ENCODE measurements around the gene ESRRB.
A peak's percentile ranks its signal among the peaks of the same experiment; 100 is the strongest.

The ESRRB gene

DNA sequence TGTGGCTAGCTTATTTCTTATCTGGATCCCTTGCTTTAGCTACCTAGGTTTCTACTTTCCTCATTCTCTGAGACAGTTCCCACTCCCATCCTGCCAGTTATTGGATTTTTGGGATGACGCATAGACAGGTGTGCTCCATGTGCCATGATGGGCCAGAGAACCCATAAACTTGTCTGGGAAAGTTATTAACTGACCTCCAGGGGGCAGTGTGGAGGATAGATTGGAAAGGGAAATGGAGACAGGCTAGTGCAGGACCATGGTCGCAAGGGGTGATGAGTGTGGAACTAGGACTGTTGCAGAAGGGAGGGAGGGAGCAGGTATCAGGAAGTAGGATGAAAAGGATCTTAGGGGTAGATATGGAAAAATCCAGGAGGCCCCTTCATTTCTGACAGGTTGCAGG lies 80.3 kb downstream of the ESRRB start:
- peak; percentile 42 for DNase-seq

GRCh38 chr14:76456891-76457586 lies 81.1 kb downstream of the ESRRB start:
- no peak for DNase-seq

DNA sequence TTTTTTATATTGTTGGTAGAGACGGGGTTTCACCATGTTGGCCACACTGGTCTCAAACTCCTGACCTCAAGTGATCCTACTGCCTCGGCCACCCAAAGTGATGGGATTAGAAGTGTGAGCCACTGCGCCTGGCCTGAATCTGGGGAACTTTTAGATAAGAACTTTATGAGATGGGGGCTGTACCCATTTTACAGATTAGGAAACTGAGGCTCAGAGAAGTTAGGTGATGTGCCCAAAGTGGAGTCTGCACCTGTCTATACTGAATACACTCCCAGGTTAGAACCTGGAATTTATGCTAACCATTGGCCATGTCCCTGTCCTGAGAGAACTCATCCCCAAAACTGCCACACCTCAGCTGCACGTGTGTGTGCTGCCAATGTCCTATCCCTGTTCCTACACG lies 81.9 kb downstream of the ESRRB start:
- no peak for DNase-seq

- DNase-seq, result no peak
Measured at GRCh38 chr14:76461886-76462285, 85.9 kb downstream of the ESRRB start.

DNA sequence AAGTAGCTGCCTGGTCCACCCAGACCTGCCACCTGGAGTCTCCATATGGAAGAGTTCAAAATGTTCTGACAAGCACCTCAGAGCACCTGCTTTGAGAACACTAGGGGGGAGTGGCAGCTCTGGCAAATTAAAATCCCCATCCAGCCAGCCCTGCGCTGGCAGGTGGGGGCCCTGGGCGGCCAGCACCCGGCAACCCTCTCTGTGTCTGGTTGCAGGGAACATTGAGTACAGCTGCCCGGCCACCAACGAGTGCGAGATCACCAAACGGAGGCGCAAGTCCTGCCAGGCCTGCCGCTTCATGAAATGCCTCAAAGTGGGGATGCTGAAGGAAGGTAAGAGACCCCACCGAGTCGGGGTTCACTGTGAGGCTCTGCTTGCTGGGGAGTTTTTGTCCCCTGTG lies 86.4 kb downstream of the ESRRB start:
- DNase-seq, result no peak

DNA sequence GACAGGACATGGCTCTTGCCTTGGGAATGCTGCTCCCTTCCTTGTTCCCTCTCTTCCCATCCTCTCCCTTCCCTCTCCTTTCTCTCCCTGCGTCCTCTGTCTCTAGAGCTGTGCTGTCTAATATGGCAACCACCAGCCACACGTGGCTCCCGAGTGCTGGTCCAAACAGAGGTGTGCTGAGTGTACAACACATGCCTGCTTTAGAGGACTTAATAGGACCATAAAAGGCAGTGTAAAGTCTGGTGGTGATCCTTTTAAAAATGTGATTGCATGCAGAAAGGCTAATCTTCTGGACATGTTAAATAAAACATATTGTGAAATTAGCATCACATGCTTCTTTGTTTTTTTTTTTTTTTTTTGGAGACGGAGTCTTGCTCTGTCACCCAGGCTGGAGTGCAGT lies 87.2 kb downstream of the ESRRB start:
- DNase-seq, result no peak

GRCh38 chr14:76464856-76465255 lies 88.9 kb downstream of the ESRRB start:
- DNase-seq, result no peak

DNA sequence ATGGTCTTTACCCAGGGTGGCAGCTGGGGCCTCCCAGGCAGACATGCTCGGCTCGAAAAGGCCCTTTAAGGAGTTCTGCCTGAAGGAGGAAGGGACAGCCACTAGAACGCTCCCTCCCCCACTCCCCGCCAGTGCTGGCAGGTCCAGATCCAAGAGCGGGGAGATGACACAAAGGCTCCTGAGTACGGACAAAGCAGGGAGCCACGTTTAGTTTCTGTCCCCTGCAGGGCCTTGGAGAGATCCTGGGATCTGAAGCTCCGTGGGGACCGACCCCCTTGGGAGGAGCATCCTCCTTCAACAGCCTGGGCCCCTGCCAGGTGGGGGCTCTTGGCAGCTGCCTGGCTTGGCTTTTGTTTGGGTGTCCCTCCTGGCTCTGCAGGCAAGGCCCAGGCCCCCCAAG lies 89.7 kb downstream of the ESRRB start:
- no peak for DNase-seq

DNA sequence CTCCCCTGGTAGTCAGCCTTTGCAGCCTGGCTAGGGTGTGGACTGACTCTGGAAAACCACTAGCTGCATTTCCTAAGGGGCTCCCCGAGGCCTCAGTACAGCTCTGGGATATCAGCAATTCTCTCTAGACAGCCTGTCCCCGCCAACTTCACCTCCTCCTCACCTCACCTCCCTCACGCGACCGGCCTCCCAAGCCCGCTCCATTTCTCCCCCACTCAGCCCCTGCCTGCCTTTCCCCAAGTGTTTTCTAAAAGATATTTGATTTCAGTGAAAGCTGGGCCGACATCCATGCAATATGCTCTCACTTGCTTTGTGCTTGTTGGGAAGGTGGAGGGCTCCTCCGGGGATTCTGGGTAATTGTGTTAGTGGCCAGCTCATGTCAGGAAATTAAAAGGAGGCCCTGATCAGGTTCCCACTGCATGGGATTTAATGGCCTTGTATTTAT lies 91.8 kb downstream of the ESRRB start:
- no peak for DNase-seq

- DNase-seq, result no peak
Measured at GRCh38 chr14:76472199-76472723, 96.3 kb downstream of the ESRRB start.

DNA sequence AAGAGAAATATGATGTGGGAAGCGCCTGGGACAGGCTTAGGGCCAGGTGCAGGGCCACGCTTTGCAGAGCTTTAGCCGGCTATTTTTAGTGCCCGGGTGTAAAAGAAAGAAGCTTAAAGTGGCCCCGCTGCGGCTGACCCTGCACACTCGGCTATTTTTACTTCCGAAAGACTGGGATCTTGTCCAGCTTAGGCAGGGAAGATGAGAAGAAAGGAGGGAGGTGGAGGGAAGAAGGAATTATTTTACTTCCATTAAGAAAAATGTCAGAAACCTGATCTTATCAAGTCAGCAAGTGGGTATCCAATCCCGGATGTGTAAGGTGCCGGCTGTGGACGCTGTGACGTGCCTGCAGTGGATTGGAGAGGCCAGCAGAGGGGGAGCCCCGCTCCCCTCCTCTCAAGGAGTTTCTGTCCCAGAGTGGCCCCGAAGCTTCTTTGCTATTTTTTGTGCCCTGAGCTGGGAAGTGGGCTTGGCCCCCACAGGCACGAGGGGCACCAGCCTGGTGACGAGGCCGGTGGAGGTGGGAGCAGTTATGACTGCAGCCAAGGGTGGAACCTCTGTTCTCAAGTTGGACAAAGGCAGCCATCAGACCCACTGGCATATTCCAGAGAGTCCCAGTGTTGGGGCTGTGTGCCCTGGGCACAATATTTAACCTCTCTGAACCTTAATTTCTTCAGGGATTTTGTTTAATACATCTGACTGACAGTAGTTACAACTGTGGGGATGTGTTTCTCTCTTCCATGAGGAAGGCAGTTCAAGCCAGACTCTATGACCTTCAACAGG lies 97.7 kb downstream of the ESRRB start:
- peak; percentile 12 for DNase-seq

DNA sequence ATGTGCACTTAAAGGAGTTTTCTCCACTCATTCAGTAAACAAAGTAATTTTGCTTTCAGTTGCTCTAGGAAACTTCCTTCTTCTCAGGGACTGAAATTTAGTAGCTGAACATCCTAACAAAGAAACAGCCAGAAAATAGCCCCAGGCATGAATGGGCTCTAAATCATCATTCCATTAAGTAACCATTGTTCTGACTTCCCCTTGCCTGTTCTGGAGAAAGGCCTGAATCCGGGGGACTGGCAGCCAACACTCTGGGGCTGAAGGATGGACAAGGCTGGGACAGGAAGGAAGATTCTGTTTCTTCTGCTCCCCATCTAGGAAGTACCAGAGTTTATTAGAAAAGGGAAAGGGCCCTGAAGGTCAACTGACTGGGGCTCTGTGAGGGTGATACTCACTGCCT lies 104.5 kb downstream of the ESRRB start:
- no peak for DNase-seq

- no peak for DNase-seq
Measured at GRCh38 chr14:76484355-76484754, 108.4 kb downstream of the ESRRB start.

- DNase-seq, result no peak
Measured at GRCh38 chr14:76486251-76486743, 110.4 kb downstream of the ESRRB start.

GRCh38 chr14:76488551-76488950 lies 112.6 kb downstream of the ESRRB start:
- DNase-seq, result no peak

DNA sequence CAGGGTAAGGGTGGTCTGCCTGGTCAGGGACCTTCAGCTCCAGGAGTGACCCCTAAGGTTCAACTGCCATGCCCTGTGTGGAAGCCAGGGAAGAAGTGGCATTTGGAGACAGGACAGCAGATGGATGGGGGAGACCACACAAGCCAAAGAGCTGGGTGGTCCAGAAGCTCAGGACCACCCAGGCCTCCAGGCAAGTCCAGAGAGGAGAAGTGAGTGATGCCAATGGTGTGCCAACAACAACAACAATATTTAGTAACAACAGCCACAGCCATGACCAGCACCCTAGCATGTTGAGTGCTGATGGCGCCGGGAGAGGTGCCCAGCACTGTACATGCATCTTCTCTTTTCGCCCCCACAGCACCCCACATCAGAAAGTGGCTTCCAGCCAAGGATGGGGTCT lies 113.7 kb downstream of the ESRRB start:
- DNase-seq, result no peak

DNA sequence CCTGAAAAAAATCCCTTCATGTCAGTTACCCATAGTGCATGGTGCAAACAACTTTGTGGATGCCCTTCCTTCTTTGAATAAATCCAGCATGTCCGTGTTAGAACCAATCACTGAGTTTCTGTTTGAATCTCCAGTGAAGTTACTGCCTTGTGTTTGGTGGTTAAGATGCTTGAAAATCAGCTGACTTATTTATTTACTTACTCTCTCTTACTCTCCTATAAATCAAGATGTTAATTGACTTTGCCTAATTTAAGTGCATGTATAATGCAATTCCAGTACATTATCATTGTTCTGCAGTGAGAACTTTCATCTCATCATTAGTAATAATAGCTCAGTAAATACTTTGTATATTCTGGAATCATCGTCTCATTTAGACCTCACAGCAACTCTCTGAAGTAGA lies 114.2 kb downstream of the ESRRB start:
- DNase-seq, result no peak

GRCh38 chr14:76490735-76491134 lies 114.8 kb downstream of the ESRRB start:
- DNase-seq, result no peak

- DNase-seq, result no peak
Measured at GRCh38 chr14:76491172-76491930, 115.4 kb downstream of the ESRRB start.

GRCh38 chr14:76495983-76496382 lies 120.0 kb downstream of the ESRRB start:
- DNase-seq, result no peak

DNA sequence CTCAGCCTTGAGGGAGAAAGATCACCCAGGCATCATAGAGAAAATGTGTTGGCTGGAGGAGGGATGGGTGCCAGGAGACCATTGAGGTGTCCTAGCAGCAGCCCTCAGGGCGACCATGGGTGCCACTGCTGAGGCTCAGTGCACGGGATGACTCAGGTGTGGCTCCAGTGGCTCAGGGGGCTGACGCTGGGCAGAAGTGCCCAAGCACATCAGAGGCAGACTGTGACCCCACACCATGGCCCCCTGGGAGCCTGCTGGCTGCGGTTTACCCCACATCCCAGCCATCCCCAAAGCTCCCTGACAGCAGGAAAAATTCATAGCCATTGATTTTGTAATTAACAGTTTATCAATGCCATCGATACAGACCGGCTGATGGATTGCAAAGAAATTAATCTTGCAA lies 120.7 kb downstream of the ESRRB start:
- DNase-seq, result no peak

- DNase-seq, result no peak
Measured at GRCh38 chr14:76497550-76498462, 121.9 kb downstream of the ESRRB start.

Data from EL (cell line).